Measurements from ENCODE around the gene MAST4.

GRCh38 chr5:67020096-67020615, 424.0 kb downstream of the MAST4 start:
- TF ChIP-seq POLR2A (IDR thresholded peaks at IDR 0.05) (no peak), CTCF (IDR thresholded peaks at IDR 0.05) (no peak)

Measured in tibial nerve (tissue), 3 donors.